ENCODE measurements around the gene VAX1.

The VAX1 gene

GRCh38 chr10:117167789-117168674 is 30.0 kb upstream of the VAX1 start:
- peaks cover 5% of the 10 kb centered on the region for H3K4me1 Mint-ChIP-seq
- DNase-seq (ENCODE audit: low spot score in 2 of 2) (peak; percentile 60 to 67), ATAC-seq (ENCODE audit: low read depth) (peak; percentile 85)
- H3K27ac Mint-ChIP-seq: no peak overlapping the region
- H3K4me3 Mint-ChIP-seq: peak overlapping the region; percentile 14
- no peaks in the 10 kb centered on the region for H3K36me3 Mint-ChIP-seq
- no peaks in the 10 kb centered on the region for H3K9me3 Mint-ChIP-seq
- H3K27me3 Mint-ChIP-seq: peaks cover 25% of the 10 kb centered on the region

GRCh38 chr10:117167346-117167788 is 29.3 kb upstream of the VAX1 start:
- peak overlapping the region; percentile 14 for H3K4me3 Mint-ChIP-seq
- no peak overlapping the region for H3K27ac Mint-ChIP-seq
- DNase-seq (ENCODE audit: low spot score in 2 of 2): no peak
- H3K9me3 Mint-ChIP-seq: no peaks in the 10 kb centered on the region
- peaks cover 5% of the 10 kb centered on the region for H3K4me1 Mint-ChIP-seq
- ATAC-seq (ENCODE audit: low read depth): no peak
- peaks cover 25% of the 10 kb centered on the region for H3K27me3 Mint-ChIP-seq
- H3K36me3 Mint-ChIP-seq: no peaks in the 10 kb centered on the region

- Mint-ChIP-seq H3K27ac (no peak overlapping the region), H3K9me3 (no peaks in the 10 kb centered on the region), H3K27me3 (peaks cover 26% of the 10 kb centered on the region), H3K4me3 (no peak overlapping the region), H3K4me1 (peaks cover 5% of the 10 kb centered on the region), H3K36me3 (no peaks in the 10 kb centered on the region)
- DNase-seq (ENCODE audit: low spot score in 2 of 2) (no peak), ATAC-seq (ENCODE audit: low read depth) (no peak)
Measured at GRCh38 chr10:117166418-117167345, 28.6 kb upstream of the VAX1 start.

GRCh38 chr10:117165538-117166417 is 27.7 kb upstream of the VAX1 start:
- Mint-ChIP-seq H3K27ac (no peak overlapping the region), H3K36me3 (no peaks in the 10 kb centered on the region), H3K27me3 (peaks cover 30% of the 10 kb centered on the region), H3K4me3 (no peak overlapping the region), H3K9me3 (no peaks in the 10 kb centered on the region), H3K4me1 (peaks cover 5% of the 10 kb centered on the region)
- DNase-seq (ENCODE audit: low spot score in 2 of 2) (peak in 1 of 2 donors; percentile 32), ATAC-seq (ENCODE audit: low read depth) (peak; percentile 33)

- Mint-ChIP-seq H3K27me3 (peaks cover 32% of the 10 kb centered on the region), H3K36me3 (no peaks in the 10 kb centered on the region), H3K4me1 (peaks cover 5% of the 10 kb centered on the region), H3K4me3 (no peak overlapping the region), H3K9me3 (no peaks in the 10 kb centered on the region), H3K27ac (no peak overlapping the region)
- DNase-seq (ENCODE audit: low spot score in 2 of 2): no peak
- no peak for ATAC-seq (ENCODE audit: low read depth)
Measured at GRCh38 chr10:117164592-117165537, 26.8 kb upstream of the VAX1 start.

- H3K27me3 Mint-ChIP-seq: peaks cover 28% of the 10 kb centered on the region
- DNase-seq (ENCODE audit: low spot score in 2 of 2): no peak
- no peak overlapping the region for H3K4me3 Mint-ChIP-seq
- H3K27ac Mint-ChIP-seq: no peak overlapping the region
- H3K9me3 Mint-ChIP-seq: no peaks in the 10 kb centered on the region
- peaks cover 3% of the 10 kb centered on the region for H3K4me1 Mint-ChIP-seq
- ATAC-seq (ENCODE audit: low read depth): no peak
- no peaks in the 10 kb centered on the region for H3K36me3 Mint-ChIP-seq
Measured at GRCh38 chr10:117163954-117164548, 26.0 kb upstream of the VAX1 start.

- H3K36me3 Mint-ChIP-seq: no peaks in the 10 kb centered on the region
- peaks cover 3% of the 10 kb centered on the region for H3K4me1 Mint-ChIP-seq
- DNase-seq (ENCODE audit: low spot score in 2 of 2) (no peak), ATAC-seq (ENCODE audit: low read depth) (no peak)
- no peak overlapping the region for H3K4me3 Mint-ChIP-seq
- peaks cover 27% of the 10 kb centered on the region for H3K27me3 Mint-ChIP-seq
- H3K9me3 Mint-ChIP-seq: no peaks in the 10 kb centered on the region
- no peak overlapping the region for H3K27ac Mint-ChIP-seq
Measured at GRCh38 chr10:117163061-117163953, 25.2 kb upstream of the VAX1 start.

GRCh38 chr10:117162093-117163060 is 24.3 kb upstream of the VAX1 start:
- Mint-ChIP-seq H3K27me3 (peaks cover 27% of the 10 kb centered on the region), H3K36me3 (no peaks in the 10 kb centered on the region), H3K4me3 (peak overlapping the region; percentile 50), H3K9me3 (no peaks in the 10 kb centered on the region), H3K4me1 (peaks cover 3% of the 10 kb centered on the region), H3K27ac (no peak overlapping the region)
- no peak for ATAC-seq (ENCODE audit: low read depth)
- no peak for DNase-seq (ENCODE audit: low spot score in 2 of 2)

GRCh38 chr10:117161386-117162033 is 23.4 kb upstream of the VAX1 start:
- no peaks in the 10 kb centered on the region for H3K9me3 Mint-ChIP-seq

GRCh38 chr10:117160567-117160966 is 22.5 kb upstream of the VAX1 start:
- peaks cover 2% of the 10 kb centered on the region for H3K36me3 Mint-ChIP-seq
- no peaks in the 10 kb centered on the region for H3K9me3 Mint-ChIP-seq
- DNase-seq (ENCODE audit: low spot score in 2 of 2): no peak
- no peak for ATAC-seq (ENCODE audit: low read depth)
- peaks cover 3% of the 10 kb centered on the region for H3K4me1 Mint-ChIP-seq
- H3K4me3 Mint-ChIP-seq: no peak overlapping the region
- peaks cover 29% of the 10 kb centered on the region for H3K27me3 Mint-ChIP-seq
- no peak overlapping the region for H3K27ac Mint-ChIP-seq

More at GRCh38 chr10:117161386-117162033, 23.4 kb upstream of the VAX1 start:
- peaks cover 2% of the 10 kb centered on the region for H3K36me3 Mint-ChIP-seq
- H3K4me1 Mint-ChIP-seq: peaks cover 3% of the 10 kb centered on the region
- ATAC-seq (ENCODE audit: low read depth) (no peak), DNase-seq (ENCODE audit: low spot score in 2 of 2) (no peak)
- H3K4me3 Mint-ChIP-seq: no peak overlapping the region
- no peak overlapping the region for H3K27ac Mint-ChIP-seq
- H3K27me3 Mint-ChIP-seq: peaks cover 30% of the 10 kb centered on the region

Measured in memory B cell (primary cell).